Glutamatergic neuron (in vitro differentiated cells): Measurements from ENCODE around the gene AZU1. TPM values are rescaled to one million over a fixed set of nuclear protein-coding genes. Genes with fewer than 3 reads are reported as not detected.

Experiments used
- DNase-seq: peaks from one replicate; pipeline ENCODE4 v3.0.0; 2022
- H3K27ac Mint-ChIP-seq: one replicate; pipeline ENCODE4 v1.8.0; 2020; ENCODE audit warnings: mild to moderate bottlenecking, mixed read lengths, inconsistent platforms; ENCODE audit not compliant: unreplicated experiment
- H3K27me3 Mint-ChIP-seq: one replicate; pipeline ENCODE4 v1.8.0; 2020; ENCODE audit warnings: mild to moderate bottlenecking, moderate library complexity, mixed read lengths, inconsistent platforms; ENCODE audit not compliant: unreplicated experiment
- H3K36me3 Mint-ChIP-seq: one replicate; pipeline ENCODE4 v1.8.0; 2020; ENCODE audit warnings: mild to moderate bottlenecking, mixed read lengths, inconsistent platforms; ENCODE audit not compliant: unreplicated experiment
- H3K4me1 Mint-ChIP-seq: one replicate; pipeline ENCODE4 v1.8.0; 2020; ENCODE audit warnings: mild to moderate bottlenecking, low read depth, mixed read lengths, inconsistent platforms; ENCODE audit not compliant: unreplicated experiment
- H3K4me3 Mint-ChIP-seq: one replicate; pipeline ENCODE4 v1.8.0; 2020; ENCODE audit warnings: mild to moderate bottlenecking, mixed read lengths, inconsistent platforms; ENCODE audit not compliant: unreplicated experiment
- H3K9me3 Mint-ChIP-seq: one replicate; pipeline ENCODE4 v1.8.0; 2020; ENCODE audit warnings: mild to moderate bottlenecking, moderate library complexity, mixed read lengths, inconsistent platforms; ENCODE audit not compliant: unreplicated experiment
- total RNA-seq: library from RNA; stranded (reverse); fragmentation: NEBNext Ultra II Directional; extraction: Animal tissue kit (Norgen Biotek cat#: 25700); gene quantifications from one replicate; pipeline ENCODE4 v1.2.1, GENCODE V29; 2021; ENCODE audit not compliant: unreplicated experiment
- TF ChIP-seq, protein P1 (sequence below): fragments of 200-600 bp; sonication (generic); IDR thresholded peaks from one replicate; pipeline ENCODE4 v1.5.0; 2021; ENCODE audit not compliant: partially characterized antibody, unreplicated experiment

AZU1 gene
- total RNA-seq, 1 donor from 2014 or later, result 2.2 TPM

DNA sequence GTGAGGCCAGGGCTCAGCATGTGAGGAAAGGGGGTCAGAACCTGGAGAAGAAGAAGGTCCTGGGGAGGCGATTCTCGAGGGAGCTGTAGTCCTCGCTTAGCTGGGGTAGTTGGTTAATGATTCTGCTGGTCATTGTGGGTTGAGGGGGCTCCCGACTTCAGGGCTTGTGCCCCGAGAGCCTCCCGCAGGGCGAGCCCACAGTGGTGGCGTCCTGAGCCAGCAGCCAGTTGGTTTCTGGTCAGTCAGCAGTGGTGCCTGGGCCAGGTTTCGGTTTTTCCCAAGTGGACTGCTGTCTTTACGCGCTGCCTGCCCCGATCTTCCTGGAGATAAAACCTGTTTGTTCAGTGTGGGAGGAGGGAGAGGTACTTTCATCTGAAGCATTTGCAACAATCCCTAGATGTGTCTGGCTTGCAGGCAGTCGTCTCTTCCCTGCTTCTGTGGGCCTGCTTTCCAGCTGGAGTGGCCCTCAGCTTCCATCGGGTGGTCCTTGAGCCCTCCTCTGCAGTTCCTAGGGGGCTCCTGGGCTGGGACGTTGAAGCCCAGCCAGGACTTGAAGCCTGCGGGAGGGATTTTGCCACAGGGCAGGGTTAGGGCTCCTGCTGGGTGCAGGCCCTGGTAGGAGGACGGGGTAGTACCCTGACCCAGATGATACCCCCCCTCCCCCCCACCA lies 27.1 kb upstream of the AZU1 start:
- Mint-ChIP-seq H3K4me1 (peaks cover 24% of the 10 kb centered on the region), H3K36me3 (no peaks in the 10 kb centered on the region), H3K27me3 (peaks cover 16% of the 10 kb centered on the region), H3K9me3 (peaks cover 11% of the 10 kb centered on the region), H3K27ac (peak overlapping the region; percentile 80), H3K4me3 (peak overlapping the region; percentile 97)
- TF ChIP-seq, protein P1, sequence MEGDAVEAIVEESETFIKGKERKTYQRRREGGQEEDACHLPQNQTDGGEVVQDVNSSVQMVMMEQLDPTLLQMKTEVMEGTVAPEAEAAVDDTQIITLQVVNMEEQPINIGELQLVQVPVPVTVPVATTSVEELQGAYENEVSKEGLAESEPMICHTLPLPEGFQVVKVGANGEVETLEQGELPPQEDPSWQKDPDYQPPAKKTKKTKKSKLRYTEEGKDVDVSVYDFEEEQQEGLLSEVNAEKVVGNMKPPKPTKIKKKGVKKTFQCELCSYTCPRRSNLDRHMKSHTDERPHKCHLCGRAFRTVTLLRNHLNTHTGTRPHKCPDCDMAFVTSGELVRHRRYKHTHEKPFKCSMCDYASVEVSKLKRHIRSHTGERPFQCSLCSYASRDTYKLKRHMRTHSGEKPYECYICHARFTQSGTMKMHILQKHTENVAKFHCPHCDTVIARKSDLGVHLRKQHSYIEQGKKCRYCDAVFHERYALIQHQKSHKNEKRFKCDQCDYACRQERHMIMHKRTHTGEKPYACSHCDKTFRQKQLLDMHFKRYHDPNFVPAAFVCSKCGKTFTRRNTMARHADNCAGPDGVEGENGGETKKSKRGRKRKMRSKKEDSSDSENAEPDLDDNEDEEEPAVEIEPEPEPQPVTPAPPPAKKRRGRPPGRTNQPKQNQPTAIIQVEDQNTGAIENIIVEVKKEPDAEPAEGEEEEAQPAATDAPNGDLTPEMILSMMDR, result no peak
- no peak for DNase-seq

DNA sequence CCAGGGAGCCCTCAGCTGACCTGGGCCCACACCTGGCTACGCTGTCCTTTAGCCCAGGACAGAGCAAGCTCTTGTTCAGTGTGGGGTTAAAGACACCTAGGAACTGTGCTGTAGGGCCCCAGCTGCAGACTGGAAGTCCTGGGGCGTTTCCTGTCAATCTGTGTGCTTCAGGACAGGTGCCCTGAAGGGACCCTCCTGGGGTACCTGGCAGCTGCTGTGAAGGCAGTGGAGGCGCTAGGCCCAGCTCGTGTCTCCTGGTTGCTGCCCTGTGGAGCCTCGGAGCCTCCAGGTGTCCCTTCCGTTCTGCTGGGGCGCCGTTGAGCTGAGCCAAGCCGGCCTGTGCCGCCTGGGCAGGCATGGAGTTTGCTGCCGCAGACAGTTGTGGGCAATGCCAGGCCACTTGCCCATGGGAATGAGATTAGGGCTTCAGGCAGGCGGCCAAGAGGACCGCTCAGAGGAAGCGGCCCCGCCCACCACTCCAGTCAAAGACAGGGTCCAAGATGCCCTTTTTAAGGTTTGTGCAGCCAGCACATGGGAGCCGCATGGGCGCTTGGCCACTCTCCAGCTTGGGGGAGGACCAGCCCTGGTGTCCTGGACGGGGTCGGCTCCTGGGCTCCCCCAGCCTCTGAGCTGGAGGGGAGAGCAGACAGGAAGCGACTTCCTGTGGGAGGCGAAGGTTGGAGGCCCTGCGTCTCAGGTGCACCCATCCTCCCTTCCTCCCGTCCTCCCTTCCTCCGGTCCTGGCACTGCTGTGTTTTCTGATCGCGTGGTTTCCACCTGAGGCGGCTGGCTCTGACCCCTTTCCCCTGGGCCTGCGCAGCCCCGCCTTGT lies 26.4 kb upstream of the AZU1 start:
- Mint-ChIP-seq H3K36me3 (no peaks in the 10 kb centered on the region), H3K4me3 (peak overlapping the region; percentile 90)

DNA sequence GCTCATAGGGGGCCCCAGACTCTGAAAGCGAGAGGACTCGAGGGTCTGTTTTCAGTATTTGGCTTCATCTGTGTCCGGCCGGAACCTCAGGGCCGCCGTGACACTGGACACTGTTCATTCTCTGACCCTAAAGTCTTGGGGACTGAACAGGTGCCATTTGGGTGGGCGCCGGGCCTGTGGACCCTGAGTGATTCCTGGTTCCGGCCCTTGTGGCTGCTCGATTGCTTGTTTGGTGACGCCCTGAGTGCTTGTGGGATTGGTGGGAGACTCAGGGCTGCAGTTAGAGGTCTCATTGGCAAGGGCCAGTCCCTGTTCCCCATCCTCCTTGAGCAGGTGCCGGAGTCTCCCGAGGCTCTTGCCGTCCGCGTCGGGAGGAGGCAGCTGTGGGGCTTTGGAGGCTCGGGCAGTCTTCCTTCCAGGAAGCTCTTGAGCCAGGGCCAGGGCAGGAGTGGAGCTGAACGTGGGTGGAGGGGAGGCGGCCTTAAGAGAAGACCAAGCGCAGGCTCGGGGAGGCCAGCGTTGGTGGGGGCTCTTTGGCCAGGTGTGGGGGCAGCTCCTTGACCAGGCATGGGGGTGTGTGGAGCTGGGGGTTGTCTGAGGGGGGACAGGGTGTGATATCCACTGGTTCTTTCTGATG lies 25.7 kb upstream of the AZU1 start:
- no peak for DNase-seq
- Mint-ChIP-seq H3K9me3 (peaks cover 11% of the 10 kb centered on the region), H3K36me3 (no peaks in the 10 kb centered on the region), H3K27ac (peak overlapping the region; percentile 92), H3K4me1 (peaks cover 21% of the 10 kb centered on the region), H3K4me3 (peak overlapping the region; percentile 90), H3K27me3 (peaks cover 14% of the 10 kb centered on the region)
- TF ChIP-seq, protein P1, result no peak

More for the DNA sequence above, 26.4 kb upstream of the AZU1 start:
- Mint-ChIP-seq H3K27ac (peak overlapping the region; percentile 92), H3K9me3 (peaks cover 11% of the 10 kb centered on the region), H3K27me3 (peaks cover 16% of the 10 kb centered on the region), H3K4me1 (peaks cover 24% of the 10 kb centered on the region)
- TF ChIP-seq, protein P1, result no peak
- DNase-seq, result no peak

DNA sequence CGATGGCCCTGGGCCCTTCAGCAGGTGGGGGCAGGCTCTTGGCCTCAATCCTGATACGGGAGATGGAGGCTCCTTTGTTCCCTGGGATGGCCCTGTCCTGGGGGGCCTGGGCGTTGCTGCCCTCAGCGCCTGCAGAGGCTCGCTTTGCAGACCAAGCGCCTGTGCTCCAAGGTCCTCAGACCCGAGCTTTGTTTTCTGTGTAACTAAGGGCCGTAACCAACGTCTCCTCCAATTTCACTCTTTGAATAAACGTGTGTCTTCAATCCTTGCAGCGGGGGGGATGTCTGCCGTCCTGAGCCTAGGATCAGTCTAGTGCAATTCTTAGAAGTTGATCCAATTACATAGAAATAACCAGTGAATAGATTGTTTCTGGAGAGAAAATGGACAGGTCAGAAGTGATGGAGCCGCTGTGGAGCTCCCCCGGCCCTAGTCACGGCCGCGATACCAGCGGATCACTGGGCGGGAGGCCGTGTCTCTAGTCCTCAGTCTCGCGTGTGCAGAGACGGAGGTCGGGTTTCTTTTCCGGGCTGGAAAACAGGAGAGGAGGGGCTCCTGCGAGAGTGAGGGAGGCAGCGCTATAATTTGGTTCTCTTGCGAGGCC lies 25.0 kb upstream of the AZU1 start:
- Mint-ChIP-seq H3K4me3 (peak overlapping the region; percentile 90), H3K4me1 (peaks cover 23% of the 10 kb centered on the region), H3K36me3 (peaks cover 4% of the 10 kb centered on the region), H3K27ac (peak overlapping the region; percentile 92), H3K27me3 (peaks cover 20% of the 10 kb centered on the region), H3K9me3 (peaks cover 15% of the 10 kb centered on the region)
- TF ChIP-seq, protein P1, result no peak
- DNase-seq, result no peak
